A549 (cell line): Measurements from ENCODE around the gene PITPNM2. TPM values are rescaled to one million over a fixed set of nuclear protein-coding genes. Genes with fewer than 3 reads are reported as not detected.

ENCODE experiments used
- ATAC-seq, 2 experiments: fragments of 200-7000 bp in 1 of 2; fragments of >200 bp in 1 of 2; cut with Nextera tagmentation in 1 of 2; cut with Tn5 transposase in 1 of 2; 3 replicates each; pipeline versions ENCODE4 v1.8.0 to v1.9.1; 2018 to 2020; ENCODE audit warnings: mild to moderate bottlenecking in 1 of 2, moderate library complexity in 1 of 2
- CTCF ChIA-PET: fragments of 300-600 bp; sonication (Branson Sonifier 250); formaldehyde crosslinking; extraction: SDS; loops from one replicate; lab custom pipeline; 2021; ENCODE audit warnings: antibody characterized with exemption, inconsistent platforms; lab: Yijun Ruan, JAX
- POLR2A ChIA-PET: fragments of 350-600 bp; formaldehyde crosslinking; extraction: SDS; loops from one replicate; lab custom pipeline; 2021; ENCODE audit warnings: antibody characterized with exemption, inconsistent platforms; lab: Yijun Ruan, JAX
- DNase-seq, 2 experiments: peaks; one replicate each; pipeline versions ENCODE4 v3.0.0 to v3.0.0-alpha.2; 2011 to 2016; ENCODE audit warnings: low read depth in 1 of 2, low spot score in 1 of 2
- FAIRE-seq: peaks from 2 replicates; lab custom pipeline; 2011; peaks lifted over from hg19 to GRCh38; lab: Jason Lieb, UNC
- H3K27ac ChIP-seq, 2 experiments: fragments of >200 bp; sonication (Bioruptor Twin); formaldehyde crosslinking; 3 replicates each; pipeline ENCODE4 v1.5.1; 2016 to 2017
- H3K4me1 ChIP-seq: fragments of >200 bp; sonication (Bioruptor Twin); formaldehyde crosslinking; 3 replicates; pipeline ENCODE4 v1.6.1; 2016
- H3K4me2 ChIP-seq: fragments of >200 bp; sonication (Bioruptor Twin); formaldehyde crosslinking; 3 replicates; pipeline ENCODE4 v1.6.1; 2016
- H3K4me3 ChIP-seq: fragments of >200 bp; sonication (Bioruptor Twin); formaldehyde crosslinking; 3 replicates; pipeline ENCODE4 v1.5.1; 2016
- H3K9me3 ChIP-seq: fragments of >200 bp; sonication (Bioruptor Twin); formaldehyde crosslinking; 3 replicates; pipeline ENCODE4 v1.6.1; 2016
- ATOH8 ChIP-seq: fragments of 250-450 bp; sonication (Bioruptor Pico); IDR thresholded peaks from 2 replicates; pipeline ENCODE4 v1.5.0; 2020; ENCODE audit warnings: low read depth, mild to moderate bottlenecking, moderate library complexity
- BCL3 ChIP-seq: fragments of >200 bp; sonication (Bioruptor Twin); formaldehyde crosslinking; IDR thresholded peaks from 3 replicates; pipeline ENCODE4 v1.6.1; 2016
- BHLHE40 ChIP-seq: IDR thresholded peaks from 2 replicates; pipeline ENCODE4 v1.6.1; 2012; ENCODE audit warnings: low read depth, low read length, inconsistent platforms
- ESRRA ChIP-seq: fragments of 150-350 bp; IDR thresholded peaks from 2 replicates; pipeline ENCODE4 v1.6.1; 2014; ENCODE audit warnings: mild to moderate bottlenecking, low read length, borderline replicate concordance
- FOSB ChIP-seq: fragments of 250-450 bp; sonication (Bioruptor Pico); IDR thresholded peaks from 2 replicates; pipeline ENCODE4 v1.5.0; 2020; ENCODE audit warnings: mild to moderate bottlenecking, moderate library complexity
- FOSL2 ChIP-seq, 2 experiments: fragments of 450-650 bp in 1 of 2; fragments of >200 bp in 1 of 2; sonication (Bioruptor Twin) in 1 of 2; formaldehyde crosslinking; IDR thresholded peaks; 2 replicates each; pipeline versions ENCODE4 v1.5.0 to v1.6.1; 2016 to 2020; ENCODE audit warnings: mild to moderate bottlenecking in 1 of 2, moderate library complexity in 1 of 2
- GATA3 ChIP-seq: IDR thresholded peaks from 2 replicates; pipeline ENCODE4 v1.6.1; 2012; ENCODE audit warnings: borderline replicate concordance
- JUN ChIP-seq, 2 experiments: fragments of >200 bp; sonication (Bioruptor Twin); formaldehyde crosslinking; IDR thresholded peaks; 2 replicates in 1 of 2; 3 replicates in 1 of 2; pipeline ENCODE4 v1.6.1; 2016 to 2017
- KDM5A ChIP-seq: fragments of 200-600 bp; sonication (generic); IDR thresholded peaks from 2 replicates; pipeline ENCODE4 v1.6.1; 2016; ENCODE audit warnings: antibody characterized with exemption, mild to moderate bottlenecking
- MAZ ChIP-seq: fragments of 150-350 bp; IDR thresholded peaks from 2 replicates; pipeline ENCODE4 v1.6.1; 2014; ENCODE audit warnings: antibody characterized with exemption, low read depth, low read length, borderline replicate concordance
- NFE2L2 ChIP-seq: fragments of 150-350 bp; conservative IDR thresholded peaks from 2 replicates; pipeline ENCODE4 v1.6.1; 2014; ENCODE audit warnings: low read length
- PHF8 ChIP-seq: fragments of 200-600 bp; sonication (generic); IDR thresholded peaks from 2 replicates; pipeline ENCODE4 v1.6.1; 2016; ENCODE audit warnings: low read depth, mild to moderate bottlenecking, antibody characterized with exemption, moderate library complexity, borderline replicate concordance
- POLR2AphosphoS2 ChIP-seq: conservative IDR thresholded peaks from 2 replicates; pipeline ENCODE4 v1.6.1; 2012; ENCODE audit warnings: low read length, improper control_type of control experiment, inconsistent platforms
- RARB ChIP-seq: fragments of 250-450 bp; sonication (Bioruptor Pico); IDR thresholded peaks from 2 replicates; pipeline ENCODE4 v1.8.0; 2021; ENCODE audit warnings: mild to moderate bottlenecking, moderate library complexity
- REST ChIP-seq: fragments of 200-600 bp; sonication (generic); IDR thresholded peaks from 2 replicates; pipeline ENCODE4 v1.6.1; 2016; ENCODE audit warnings: antibody characterized with exemption, mild to moderate bottlenecking, moderate library complexity
- RFX5 ChIP-seq: fragments of 450-650 bp; IDR thresholded peaks from 2 replicates; pipeline ENCODE4 v1.7.1; 2014; ENCODE audit warnings: antibody characterized with exemption, mild to moderate bottlenecking, moderate library complexity
- ZFP36 ChIP-seq: fragments of 450-650 bp; IDR thresholded peaks from 2 replicates; pipeline ENCODE4 v1.6.1; 2014; ENCODE audit warnings: borderline replicate concordance; ENCODE audit not compliant: partially characterized antibody
- WGBS: methylation state at CpG from one replicate; pipeline ENCODE4 v1.1.6; 2017; ENCODE audit errors: missing lambda C conversion rate; 5-methylcytosine and 5-hydroxymethylcytosine counted together
- polyA plus RNA-seq, 4 experiments: library from polyadenylated mRNA; depleted of rRNA in 3 of 4; stranded (reverse); fragments of >200 nt; fragmentation: RNase III in 1 of 4; extraction: RNeasy Plus Mini Kit Qiagen cat#74134 plus additional on column Dnase treatment in 1 of 4; gene quantifications; 2 replicates in 3 of 4; 3 replicates in 1 of 4; pipeline ENCODE4 v1.2.3, GENCODE V29; 2011 to 2017
- TF ChIP-seq, protein P1 (sequence below): fragments of >200 bp; sonication (Bioruptor Twin); formaldehyde crosslinking; IDR thresholded peaks from 2 replicates; pipeline ENCODE4 v1.6.1; 2016
- TF ChIP-seq, protein P2 (sequence below): IDR thresholded peaks from 2 replicates; pipeline ENCODE4 v1.6.1; 2012

Gene PITPNM2
- polyA plus RNA-seq, 2 of the 4 experiments (the other 2 are of a cell fraction), result 2.6 to 13.6 TPM

GRCh38 chr12:123122626-123123025, 28.3 kb downstream of the PITPNM2 start:
- POLR2A ChIA-PET, result no interaction called here
- TF ChIP-seq, protein P1, sequence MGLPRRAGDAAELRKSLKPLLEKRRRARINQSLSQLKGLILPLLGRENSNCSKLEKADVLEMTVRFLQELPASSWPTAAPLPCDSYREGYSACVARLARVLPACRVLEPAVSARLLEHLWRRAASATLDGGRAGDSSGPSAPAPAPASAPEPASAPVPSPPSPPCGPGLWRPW, result no peak
- TF ChIP-seq JUN (IDR thresholded peaks at IDR 0.05), result no peak

DNA sequence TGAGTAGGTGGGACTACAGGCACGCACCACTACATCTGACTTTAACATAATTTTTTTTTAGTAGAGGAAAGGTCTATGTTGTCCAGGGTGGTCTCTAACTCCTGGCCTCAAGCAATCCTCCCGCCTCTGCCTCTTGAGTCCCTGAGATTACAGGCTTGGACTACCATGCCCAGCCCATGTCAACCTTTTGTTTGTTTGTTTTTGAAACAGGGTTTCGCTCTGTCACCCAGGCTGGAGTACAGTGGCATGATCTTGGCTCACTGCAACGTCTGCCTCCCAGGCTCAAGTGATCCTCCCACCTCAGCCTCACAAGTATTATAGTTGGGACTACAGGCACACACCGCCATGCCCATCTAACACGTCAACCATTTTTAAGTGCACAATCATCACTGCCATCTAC, 29.2 kb downstream of the PITPNM2 start:
- Histone ChIP-seq H3K4me1 (peaks cover 43% of the 10 kb centered on the region), H3K9me3 (no peaks in the 10 kb centered on the region), H3K4me2 (peak overlapping the region; percentile 7; the same call in 1 of the 3 replicates), H3K4me3 (no peak overlapping the region), H3K27ac (peak overlapping the region in 1 of 2 experiments; percentile 77; a peak in 3 of 6 replicates)
- POLR2A ChIA-PET, result interaction anchor here (0.6 kb wide), 1 partner anchor 393 kb away, joined by 5 read pairs; no protein-coding TSS in a partner anchor
- DNase-seq (no peak), FAIRE-seq (no peak), ATAC-seq (no peak)
- CTCF ChIA-PET, result interaction anchor here (1.2 to 2.9 kb wide), 3 partner anchors 17 to 116 kb away, joined by 3 to 13 read pairs (median 3); no protein-coding TSS in a partner anchor
- TF ChIP-seq POLR2AphosphoS2, result no peak
- 86% methylated on average over 6 of the region's 6 CpGs for WGBS

More at GRCh38 chr12:123122626-123123025, 28.3 kb downstream of the PITPNM2 start:
- FAIRE-seq, result no peak
- H3K4me1 ChIP-seq, result peaks cover 52% of the 10 kb centered on the region
- no peak overlapping the region for H3K4me2 ChIP-seq
- 95% methylated on average over 3 of the region's 3 CpGs for WGBS
- DNase-seq, result no peak
- H3K27ac ChIP-seq, result peak overlapping the region; percentile 18 to 96; a peak in 4 of 6 replicates
- CTCF ChIA-PET, result interaction anchor here (0.8 to 2.9 kb wide), 4 partner anchors 11 to 79 kb away, joined by 3 to 13 read pairs (median 3); partner anchors contain the start of gene PITPNM2
- H3K9me3 ChIP-seq, result no peaks in the 10 kb centered on the region
- H3K4me3 ChIP-seq, result no peak overlapping the region
- ATAC-seq, result no peak

GRCh38 chr12:123120452-123121166, 30.3 kb downstream of the PITPNM2 start:
- H3K9me3 ChIP-seq, result no peaks in the 10 kb centered on the region
- H3K4me1 ChIP-seq, result peaks cover 40% of the 10 kb centered on the region
- CTCF ChIA-PET, result interaction anchor here (1.2 to 2.9 kb wide), 2 partner anchors 77 to 117 kb away, joined by 3 to 13 read pairs; no protein-coding TSS in a partner anchor
- POLR2A ChIA-PET, result no interaction called here
- TF ChIP-seq REST, result no peak
- no peak for TF ChIP-seq RFX5
- no peak for TF ChIP-seq FOSB
- TF ChIP-seq, protein P2, sequence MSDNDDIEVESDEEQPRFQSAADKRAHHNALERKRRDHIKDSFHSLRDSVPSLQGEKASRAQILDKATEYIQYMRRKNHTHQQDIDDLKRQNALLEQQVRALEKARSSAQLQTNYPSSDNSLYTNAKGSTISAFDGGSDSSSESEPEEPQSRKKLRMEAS, result no peak
- no peak for TF ChIP-seq GATA3
- TF ChIP-seq PHF8, result no peak
- no peak for TF ChIP-seq ESRRA
- TF ChIP-seq RARB (CRISPR knock-in tag), result no peak
- no peak for TF ChIP-seq ZFP36
- TF ChIP-seq BHLHE40, result no peak
- no peak for TF ChIP-seq JUN (IDR thresholded peaks at IDR 0.05)
- TF ChIP-seq KDM5A, result no peak
- TF ChIP-seq BCL3, result no peak
- no peak for TF ChIP-seq MAZ
- TF ChIP-seq, protein P1, result no peak
- TF ChIP-seq NFE2L2, result no peak
- TF ChIP-seq FOSL2 (IDR thresholded peaks at IDR 0.05), result no peak
- no peak for TF ChIP-seq FOSL2 (CRISPR knock-in tag; IDR thresholded peaks at IDR 0.05)
- TF ChIP-seq ATOH8 (CRISPR knock-in tag), result no peak
- no peak for FAIRE-seq
- 78% methylated on average over 3 of the region's 3 CpGs for WGBS
- H3K4me3 ChIP-seq, result no peak overlapping the region
- DNase-seq, result no peak
- peak overlapping the region; percentile 7; the same call in 1 of the 3 replicates for H3K4me2 ChIP-seq
- ATAC-seq, result peak; percentile 14 to 24; a peak in 2 of 6 replicates
- peak overlapping the region; percentile 40 to 77; a peak in 3 of 6 replicates for H3K27ac ChIP-seq
